Measurements from ENCODE around the gene DDC.

DNA sequence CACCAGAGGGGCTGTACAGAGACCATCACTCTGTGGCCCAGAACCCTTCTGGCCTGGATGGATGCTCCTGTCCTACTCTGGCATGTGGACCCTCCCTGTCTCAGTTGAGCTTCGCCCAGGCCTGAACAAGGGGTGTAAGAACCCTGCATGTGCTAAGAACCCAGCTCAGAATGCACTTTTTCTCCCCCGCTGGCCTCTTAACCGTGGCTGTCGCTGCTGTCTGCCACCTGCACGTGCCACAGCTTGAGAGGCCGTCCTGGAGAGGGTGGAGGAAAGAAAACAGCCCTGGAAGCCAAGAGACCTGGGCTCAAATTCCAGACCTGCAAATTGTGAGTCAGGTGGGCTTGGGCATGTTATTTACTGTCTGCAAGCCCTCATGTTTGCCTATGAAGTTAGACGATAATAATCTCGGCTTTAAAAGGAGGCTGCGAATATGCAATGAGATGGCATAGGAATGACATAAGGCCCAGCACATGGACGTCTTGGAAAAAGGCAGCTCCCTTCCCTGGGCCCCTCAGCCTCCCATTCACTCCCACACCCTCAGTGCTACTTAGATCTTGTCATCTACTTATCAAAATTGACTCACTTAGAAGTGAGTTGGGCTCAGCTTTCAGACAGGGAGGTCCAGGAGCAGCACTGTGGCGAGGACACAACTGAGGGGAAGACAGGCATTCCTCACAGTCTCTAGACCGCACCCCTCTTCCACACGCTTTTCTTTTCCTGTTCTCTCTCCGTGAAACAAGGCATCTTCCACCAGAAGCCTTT, 146.5 kb downstream of the DDC start:
- TF ChIP-seq, protein P1, sequence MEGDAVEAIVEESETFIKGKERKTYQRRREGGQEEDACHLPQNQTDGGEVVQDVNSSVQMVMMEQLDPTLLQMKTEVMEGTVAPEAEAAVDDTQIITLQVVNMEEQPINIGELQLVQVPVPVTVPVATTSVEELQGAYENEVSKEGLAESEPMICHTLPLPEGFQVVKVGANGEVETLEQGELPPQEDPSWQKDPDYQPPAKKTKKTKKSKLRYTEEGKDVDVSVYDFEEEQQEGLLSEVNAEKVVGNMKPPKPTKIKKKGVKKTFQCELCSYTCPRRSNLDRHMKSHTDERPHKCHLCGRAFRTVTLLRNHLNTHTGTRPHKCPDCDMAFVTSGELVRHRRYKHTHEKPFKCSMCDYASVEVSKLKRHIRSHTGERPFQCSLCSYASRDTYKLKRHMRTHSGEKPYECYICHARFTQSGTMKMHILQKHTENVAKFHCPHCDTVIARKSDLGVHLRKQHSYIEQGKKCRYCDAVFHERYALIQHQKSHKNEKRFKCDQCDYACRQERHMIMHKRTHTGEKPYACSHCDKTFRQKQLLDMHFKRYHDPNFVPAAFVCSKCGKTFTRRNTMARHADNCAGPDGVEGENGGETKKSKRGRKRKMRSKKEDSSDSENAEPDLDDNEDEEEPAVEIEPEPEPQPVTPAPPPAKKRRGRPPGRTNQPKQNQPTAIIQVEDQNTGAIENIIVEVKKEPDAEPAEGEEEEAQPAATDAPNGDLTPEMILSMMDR (IDR thresholded peaks at IDR 0.05) = no peak
- no peak for TF ChIP-seq POLR2A (IDR thresholded peaks at IDR 0.05)
